Mesenchymal stem cell (in vitro differentiated cells and primary cell): ENCODE data around the gene PRKCA.
A peak's percentile ranks its signal among the peaks of the same experiment; 100 is the strongest.

Experiments used
- DNase-seq: peaks from one replicate; pipeline ENCODE4 v3.0.0-alpha.2; 2013
- H2AFZ ChIP-seq: one replicate; pipeline ENCODE4 v1.6.1; 2013; ENCODE audit warnings: low read depth, mild to moderate bottlenecking, control low read depth, inconsistent platforms, low read length, moderate library complexity
- H2AK5ac ChIP-seq: 2 replicates; pipeline ENCODE4 v1.6.1; 2013; ENCODE audit warnings: low read length, moderate library complexity, mild to moderate bottlenecking, inconsistent platforms; ENCODE audit not compliant: severe bottlenecking
- H2BK120ac ChIP-seq: one replicate; pipeline ENCODE4 v1.6.1; 2013; ENCODE audit warnings: low read depth, mild to moderate bottlenecking, inconsistent platforms, low read length, moderate library complexity
- H2BK12ac ChIP-seq, 2 experiments: one replicate each; pipeline ENCODE4 v1.6.1; 2013; ENCODE audit warnings: inconsistent platforms in 2 of 2, low read length in 2 of 2, mild to moderate bottlenecking in 2 of 2, moderate library complexity in 2 of 2, control low read depth in 1 of 2
- H2BK15ac ChIP-seq: one replicate; pipeline ENCODE4 v1.6.1; 2013; ENCODE audit warnings: mild to moderate bottlenecking, low read depth, inconsistent platforms; ENCODE audit not compliant: poor library complexity, severe bottlenecking
- H2BK5ac ChIP-seq: 2 replicates; pipeline ENCODE4 v1.6.1; 2013; ENCODE audit warnings: low read depth, mild to moderate bottlenecking, low read length, control low read depth, inconsistent platforms; ENCODE audit not compliant: poor library complexity, severe bottlenecking
- H3K14ac ChIP-seq, 2 experiments: one replicate each; pipeline ENCODE4 v1.6.1; 2013; ENCODE audit warnings: inconsistent platforms in 2 of 2, low read length in 2 of 2, control low read depth in 1 of 2, mild to moderate bottlenecking in 1 of 2, moderate library complexity in 1 of 2
- H3K18ac ChIP-seq, 2 experiments: one replicate each; pipeline ENCODE4 v1.6.1; 2013; ENCODE audit warnings: inconsistent platforms in 2 of 2, low read length in 2 of 2, control low read depth in 1 of 2, low read depth in 1 of 2, mild to moderate bottlenecking in 1 of 2
- H3K23ac ChIP-seq, 2 experiments: one replicate each; pipeline ENCODE4 v1.6.1; 2013; ENCODE audit warnings: inconsistent platforms in 2 of 2, low read length in 2 of 2, mild to moderate bottlenecking in 2 of 2, moderate library complexity in 2 of 2, control low read depth in 1 of 2
- H3K27ac ChIP-seq: 2 replicates; pipeline ENCODE4 v1.5.1; 2013; ENCODE audit warnings: mild to moderate bottlenecking, moderate library complexity, low read length, control low read depth, inconsistent platforms; ENCODE audit not compliant: poor library complexity, severe bottlenecking
- H3K27me3 ChIP-seq, 2 experiments: 2 replicates each; pipeline versions ENCODE4 v1.6.1 to v1.7.0; 2013; ENCODE audit warnings: low read length in 2 of 2, mild to moderate bottlenecking in 2 of 2, moderate library complexity in 2 of 2, control low read depth in 1 of 2, inconsistent platforms in 1 of 2; ENCODE audit not compliant: control insufficient read depth in 1 of 2, insufficient read depth in 1 of 2
- H3K36me3 ChIP-seq, 2 experiments: 2 replicates each; pipeline versions ENCODE4 v1.6.1 to v1.7.0; 2013; ENCODE audit warnings: low read length in 2 of 2, control low read depth in 1 of 2, inconsistent platforms in 1 of 2, low read depth in 1 of 2, mild to moderate bottlenecking in 1 of 2; ENCODE audit not compliant: insufficient read depth in 2 of 2, control insufficient read depth in 1 of 2
- H3K4ac ChIP-seq, 2 experiments: one replicate each; pipeline ENCODE4 v1.6.1; 2013; ENCODE audit warnings: inconsistent platforms in 2 of 2, low read length in 2 of 2, mild to moderate bottlenecking in 2 of 2, moderate library complexity in 2 of 2, control low read depth in 1 of 2, low read depth in 1 of 2
- H3K4me1 ChIP-seq: 2 replicates; pipeline ENCODE4 v1.6.1; 2013; ENCODE audit warnings: low read depth, low read length, control low read depth; ENCODE audit not compliant: control insufficient read depth, insufficient read depth
- H3K4me2 ChIP-seq: 2 replicates; pipeline ENCODE4 v1.6.1; 2013; ENCODE audit warnings: low read length, mild to moderate bottlenecking, inconsistent platforms; ENCODE audit not compliant: poor library complexity, severe bottlenecking
- H3K4me3 ChIP-seq, 2 experiments: 2 replicates each; pipeline versions ENCODE4 v1.5.1 to v1.7.0; 2013; ENCODE audit warnings: low read length in 2 of 2, mild to moderate bottlenecking in 2 of 2, control low read depth in 1 of 2, low read depth in 1 of 2; ENCODE audit not compliant: insufficient read depth in 1 of 2
- H3K79me1 ChIP-seq: replicated peaks from 2 replicates; pipeline ENCODE4 v1.6.1; 2013; ENCODE audit warnings: mild to moderate bottlenecking, control low read depth, low read length, inconsistent platforms; ENCODE audit not compliant: poor library complexity, severe bottlenecking
- H3K9ac ChIP-seq: 2 replicates; pipeline ENCODE4 v1.7.0; 2013; ENCODE audit warnings: mild to moderate bottlenecking, low read length, moderate library complexity
- H3K9me3 ChIP-seq: 2 replicates; pipeline ENCODE4 v1.7.0; 2013; ENCODE audit warnings: mild to moderate bottlenecking, low read length; ENCODE audit not compliant: control insufficient read depth
- H4K8ac ChIP-seq: one replicate; pipeline ENCODE4 v1.6.1; 2013; ENCODE audit warnings: inconsistent platforms, mild to moderate bottlenecking, low read length, moderate library complexity
- H4K91ac ChIP-seq: one replicate; pipeline ENCODE4 v1.6.1; 2013; ENCODE audit warnings: mild to moderate bottlenecking, low read length, inconsistent platforms
- WGBS: methylation state at CpG from one replicate; pipeline ENCODE4 v1.1.7; 2013; ENCODE audit warnings: mixed read lengths; 5-methylcytosine and 5-hydroxymethylcytosine counted together

Gene PRKCA

DNA sequence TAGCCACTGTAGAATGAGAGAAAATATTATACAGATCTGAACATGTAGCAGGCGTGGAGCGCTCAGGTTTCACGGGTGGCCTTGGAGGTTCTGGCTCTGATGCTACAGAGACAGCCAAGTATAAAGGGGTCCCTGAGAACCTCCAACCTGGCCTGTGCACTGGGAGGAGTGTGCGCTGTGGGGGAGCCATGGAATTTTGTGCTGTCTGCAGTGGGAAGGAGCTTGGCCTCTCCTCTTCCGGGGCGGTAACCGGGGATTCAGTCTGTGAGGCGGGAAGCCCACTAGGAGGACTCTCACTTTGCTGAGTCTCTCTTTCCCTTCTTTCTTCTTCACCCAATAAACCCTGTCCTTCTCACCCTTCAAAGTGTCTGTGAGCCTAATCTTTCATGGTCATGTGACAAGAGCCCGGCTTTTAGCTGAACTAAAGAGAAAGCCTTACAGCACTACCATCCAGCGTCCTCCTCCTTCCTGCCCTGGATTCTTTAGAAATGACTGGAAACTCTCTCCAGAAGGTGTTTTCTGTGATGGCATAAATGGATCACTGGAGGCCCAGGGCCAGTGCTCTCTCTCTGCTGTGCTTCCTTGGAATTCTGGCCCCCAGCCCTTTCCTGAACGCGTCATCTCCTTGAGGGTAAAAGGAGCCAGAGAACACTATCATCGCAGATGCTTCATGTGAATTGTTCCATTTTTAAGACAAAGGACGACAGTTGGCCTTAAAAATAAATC lies 300.4 kb downstream of the PRKCA start:
- Histone ChIP-seq H3K4me3 (no peak overlapping the region), H3K27me3 (no peaks in the 10 kb centered on the region), H2BK12ac (peak overlapping the region in 1 of 2 experiments; percentile 83), H3K79me1 (peaks cover 20% of the 10 kb centered on the region), H3K18ac (peak overlapping the region; percentile 57 to 70), H2AK5ac (peak overlapping the region; percentile 78), H2AFZ (no peak overlapping the region), H4K91ac (peak overlapping the region; percentile 80), H4K8ac (peak overlapping the region; percentile 69), H2BK15ac (no peak overlapping the region), H3K9ac (no peak overlapping the region), H2BK5ac (no peak overlapping the region), H3K27ac (peak overlapping the region; percentile 23), H3K4me2 (no peak overlapping the region), H2BK120ac (peak overlapping the region; percentile 27), H3K14ac (peak overlapping the region in 1 of 2 experiments; percentile 86), H3K4me1 (peaks cover 2% of the 10 kb centered on the region), H3K4ac (peak overlapping the region in 1 of 2 experiments; percentile 87), H3K23ac (no peak overlapping the region), H3K36me3 (no peaks in the 10 kb centered on the region), H3K9me3 (no peaks in the 10 kb centered on the region)
- WGBS, result 87% methylated on average over 14 of the region's 14 CpGs
- peak; percentile 52 for DNase-seq

DNA sequence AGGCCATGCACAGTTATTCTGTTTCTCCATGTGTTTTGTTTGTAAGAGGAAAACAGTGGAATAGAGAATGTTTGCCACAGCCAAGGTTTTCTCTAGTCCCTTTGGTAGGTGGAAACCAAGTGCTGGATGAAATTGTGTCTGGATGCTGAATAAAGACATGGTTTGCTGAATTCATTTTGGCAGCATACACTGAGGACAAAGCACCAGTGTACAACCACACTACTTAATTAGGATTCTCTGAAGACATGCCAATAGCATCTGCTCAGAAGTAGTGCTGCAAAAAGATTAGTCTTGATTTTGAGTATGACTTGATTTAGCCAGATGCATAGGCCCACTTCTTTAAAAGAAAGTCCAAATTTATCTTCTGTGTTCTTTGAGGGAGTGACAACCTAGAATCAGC lies 302.0 kb downstream of the PRKCA start:
- Histone ChIP-seq H2BK12ac (no peak overlapping the region), H4K91ac (no peak overlapping the region), H2AFZ (no peak overlapping the region), H3K4me2 (no peak overlapping the region), H3K27me3 (no peaks in the 10 kb centered on the region), H3K9ac (no peak overlapping the region), H3K23ac (no peak overlapping the region), H4K8ac (no peak overlapping the region), H3K4ac (no peak overlapping the region), H3K4me3 (no peak overlapping the region), H2BK5ac (no peak overlapping the region), H2AK5ac (no peak overlapping the region), H3K18ac (peak overlapping the region in 1 of 2 experiments; percentile 70), H2BK120ac (no peak overlapping the region), H3K9me3 (no peaks in the 10 kb centered on the region), H3K79me1 (peaks cover 31% of the 10 kb centered on the region), H3K27ac (no peak overlapping the region), H3K36me3 (no peaks in the 10 kb centered on the region), H3K14ac (no peak overlapping the region), H3K4me1 (peaks cover 2% of the 10 kb centered on the region), H2BK15ac (no peak overlapping the region)
- no peak for DNase-seq

DNA sequence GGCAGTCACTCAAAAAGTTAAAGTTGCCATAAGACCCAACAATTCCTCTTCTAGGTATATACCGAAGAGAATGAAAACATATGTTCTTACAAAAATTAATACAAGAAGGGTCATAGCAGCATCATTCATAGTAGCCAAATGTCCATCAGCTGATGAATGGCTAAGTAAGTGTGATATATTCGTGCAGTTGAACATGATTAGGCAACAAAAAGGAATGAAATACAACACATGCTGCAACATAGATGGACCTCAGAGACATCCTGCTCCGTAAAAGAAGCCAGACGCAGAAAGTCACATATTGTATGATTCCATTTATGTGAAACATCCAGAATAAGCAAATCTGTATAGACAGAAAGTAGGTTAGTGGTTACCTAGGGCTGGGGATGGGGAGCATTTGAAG lies 303.1 kb downstream of the PRKCA start:
- H3K9me3 ChIP-seq, result no peaks in the 10 kb centered on the region
- H2AK5ac ChIP-seq, result no peak overlapping the region
- H3K4me2 ChIP-seq, result no peak overlapping the region
- H4K8ac ChIP-seq, result no peak overlapping the region
- no peak overlapping the region for H3K18ac ChIP-seq
- no peak overlapping the region for H3K27ac ChIP-seq
- peaks cover 38% of the 10 kb centered on the region for H3K79me1 ChIP-seq
- no peak overlapping the region for H3K9ac ChIP-seq
- no peak overlapping the region for H3K4ac ChIP-seq
- H4K91ac ChIP-seq, result no peak overlapping the region
- peaks cover 2% of the 10 kb centered on the region for H3K4me1 ChIP-seq
- no peak overlapping the region for H2AFZ ChIP-seq
- H2BK15ac ChIP-seq, result no peak overlapping the region
- H2BK5ac ChIP-seq, result no peak overlapping the region
- H2BK12ac ChIP-seq, result no peak overlapping the region
- no peak overlapping the region for H3K4me3 ChIP-seq
- H2BK120ac ChIP-seq, result no peak overlapping the region
- no peak overlapping the region for H3K14ac ChIP-seq
- no peak for DNase-seq
- WGBS, result 67% methylated on average over 3 of the region's 4 CpGs
- no peaks in the 10 kb centered on the region for H3K27me3 ChIP-seq
- no peaks in the 10 kb centered on the region for H3K36me3 ChIP-seq
- H3K23ac ChIP-seq, result no peak overlapping the region

GRCh38 chr17:66610361-66611133 lies 308.1 kb downstream of the PRKCA start:
- no peak overlapping the region for H4K91ac ChIP-seq
- no peak overlapping the region for H3K23ac ChIP-seq
- peaks cover 2% of the 10 kb centered on the region for H3K4me1 ChIP-seq
- no peak overlapping the region for H2BK15ac ChIP-seq
- no peak overlapping the region for H3K9ac ChIP-seq
- no peak overlapping the region for H2BK5ac ChIP-seq
- no peak overlapping the region for H4K8ac ChIP-seq
- no peak overlapping the region for H2AFZ ChIP-seq
- no peak overlapping the region for H3K4ac ChIP-seq
- 67% methylated on average over 8 of the region's 9 CpGs for WGBS
- H2AK5ac ChIP-seq, result no peak overlapping the region
- no peak overlapping the region for H3K14ac ChIP-seq
- H3K4me2 ChIP-seq, result no peak overlapping the region
- H3K9me3 ChIP-seq, result peaks cover 4% of the 10 kb centered on the region
- H3K79me1 ChIP-seq, result peaks cover 32% of the 10 kb centered on the region
- H2BK120ac ChIP-seq, result no peak overlapping the region
- no peak for DNase-seq
- no peak overlapping the region for H2BK12ac ChIP-seq
- H3K27me3 ChIP-seq, result no peaks in the 10 kb centered on the region
- H3K18ac ChIP-seq, result no peak overlapping the region
- H3K36me3 ChIP-seq, result peaks cover 0 to 2% of the 10 kb centered on the region in 2 experiments
- H3K4me3 ChIP-seq, result no peak overlapping the region
- H3K27ac ChIP-seq, result no peak overlapping the region
